Measurements from ENCODE around the gene SLC38A10. TPM values are rescaled to one million over a fixed set of nuclear protein-coding genes. Genes with fewer than 3 reads are reported as not detected.

The SLC38A10 gene
- polyA plus RNA-seq, 1 donor from 2014 or later = 37.4 TPM

DNA sequence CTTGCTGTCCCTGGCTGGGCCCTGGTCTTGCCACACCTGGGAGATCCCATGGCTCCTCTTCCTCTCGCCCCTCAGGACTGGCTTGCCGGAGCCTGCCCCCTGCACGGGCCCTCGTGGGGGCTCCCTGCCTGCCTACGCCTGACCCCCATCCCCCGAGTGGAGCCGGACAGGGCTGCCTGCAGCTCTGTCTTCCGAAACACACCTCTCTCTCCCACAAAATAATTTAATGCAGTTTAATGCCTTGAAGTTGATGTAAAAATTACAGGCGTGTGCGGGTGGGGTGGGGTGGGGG, 22.4 kb upstream of the SLC38A10 start:
- H3K4me3 ChIP-seq (ENCODE audit: low read length) = no peak overlapping the region
- H3F3A ChIP-seq (ENCODE audit: insufficient read depth, low read length, poor library complexity, severe bottlenecking) = no peaks in the 10 kb centered on the region
- TF ChIP-seq, protein P1, sequence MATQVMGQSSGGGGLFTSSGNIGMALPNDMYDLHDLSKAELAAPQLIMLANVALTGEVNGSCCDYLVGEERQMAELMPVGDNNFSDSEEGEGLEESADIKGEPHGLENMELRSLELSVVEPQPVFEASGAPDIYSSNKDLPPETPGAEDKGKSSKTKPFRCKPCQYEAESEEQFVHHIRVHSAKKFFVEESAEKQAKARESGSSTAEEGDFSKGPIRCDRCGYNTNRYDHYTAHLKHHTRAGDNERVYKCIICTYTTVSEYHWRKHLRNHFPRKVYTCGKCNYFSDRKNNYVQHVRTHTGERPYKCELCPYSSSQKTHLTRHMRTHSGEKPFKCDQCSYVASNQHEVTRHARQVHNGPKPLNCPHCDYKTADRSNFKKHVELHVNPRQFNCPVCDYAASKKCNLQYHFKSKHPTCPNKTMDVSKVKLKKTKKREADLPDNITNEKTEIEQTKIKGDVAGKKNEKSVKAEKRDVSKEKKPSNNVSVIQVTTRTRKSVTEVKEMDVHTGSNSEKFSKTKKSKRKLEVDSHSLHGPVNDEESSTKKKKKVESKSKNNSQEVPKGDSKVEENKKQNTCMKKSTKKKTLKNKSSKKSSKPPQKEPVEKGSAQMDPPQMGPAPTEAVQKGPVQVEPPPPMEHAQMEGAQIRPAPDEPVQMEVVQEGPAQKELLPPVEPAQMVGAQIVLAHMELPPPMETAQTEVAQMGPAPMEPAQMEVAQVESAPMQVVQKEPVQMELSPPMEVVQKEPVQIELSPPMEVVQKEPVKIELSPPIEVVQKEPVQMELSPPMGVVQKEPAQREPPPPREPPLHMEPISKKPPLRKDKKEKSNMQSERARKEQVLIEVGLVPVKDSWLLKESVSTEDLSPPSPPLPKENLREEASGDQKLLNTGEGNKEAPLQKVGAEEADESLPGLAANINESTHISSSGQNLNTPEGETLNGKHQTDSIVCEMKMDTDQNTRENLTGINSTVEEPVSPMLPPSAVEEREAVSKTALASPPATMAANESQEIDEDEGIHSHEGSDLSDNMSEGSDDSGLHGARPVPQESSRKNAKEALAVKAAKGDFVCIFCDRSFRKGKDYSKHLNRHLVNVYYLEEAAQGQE (IDR thresholded peaks at IDR 0.05; ENCODE audit: borderline replicate concordance) = no peak
- TF ChIP-seq RAD21 (conservative IDR thresholded peaks at IDR 0.05) = no peak
- TF ChIP-seq, protein P2, sequence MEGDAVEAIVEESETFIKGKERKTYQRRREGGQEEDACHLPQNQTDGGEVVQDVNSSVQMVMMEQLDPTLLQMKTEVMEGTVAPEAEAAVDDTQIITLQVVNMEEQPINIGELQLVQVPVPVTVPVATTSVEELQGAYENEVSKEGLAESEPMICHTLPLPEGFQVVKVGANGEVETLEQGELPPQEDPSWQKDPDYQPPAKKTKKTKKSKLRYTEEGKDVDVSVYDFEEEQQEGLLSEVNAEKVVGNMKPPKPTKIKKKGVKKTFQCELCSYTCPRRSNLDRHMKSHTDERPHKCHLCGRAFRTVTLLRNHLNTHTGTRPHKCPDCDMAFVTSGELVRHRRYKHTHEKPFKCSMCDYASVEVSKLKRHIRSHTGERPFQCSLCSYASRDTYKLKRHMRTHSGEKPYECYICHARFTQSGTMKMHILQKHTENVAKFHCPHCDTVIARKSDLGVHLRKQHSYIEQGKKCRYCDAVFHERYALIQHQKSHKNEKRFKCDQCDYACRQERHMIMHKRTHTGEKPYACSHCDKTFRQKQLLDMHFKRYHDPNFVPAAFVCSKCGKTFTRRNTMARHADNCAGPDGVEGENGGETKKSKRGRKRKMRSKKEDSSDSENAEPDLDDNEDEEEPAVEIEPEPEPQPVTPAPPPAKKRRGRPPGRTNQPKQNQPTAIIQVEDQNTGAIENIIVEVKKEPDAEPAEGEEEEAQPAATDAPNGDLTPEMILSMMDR (IDR thresholded peaks at IDR 0.05; ENCODE audit: poor library complexity, severe bottlenecking) = no peak
- no peak for TF ChIP-seq EZH2 (IDR thresholded peaks at IDR 0.05; ENCODE audit: borderline replicate concordance, insufficient read depth, low read length, poor library complexity, severe bottlenecking)
- TF ChIP-seq EP300 (conservative IDR thresholded peaks at IDR 0.05; ENCODE audit: poor library complexity, severe bottlenecking) = no peak
- TF ChIP-seq SMC3 (conservative IDR thresholded peaks at IDR 0.05; ENCODE audit: poor library complexity) = no peak
- TF ChIP-seq MXI1 (conservative IDR thresholded peaks at IDR 0.05; ENCODE audit: poor library complexity, severe bottlenecking) = no peak
- TF ChIP-seq TAF1 (IDR thresholded peaks at IDR 0.05; ENCODE audit: low read depth) = no peak
- no peak for TF ChIP-seq POLR2AphosphoS5 (IDR thresholded peaks at IDR 0.05)
- H3K79me2 ChIP-seq (replicated peaks; ENCODE audit: insufficient read depth, low read length) = no peaks in the 10 kb centered on the region
- no peak overlapping the region for H3K4me2 ChIP-seq (ENCODE audit: low read length)
- H2AFZ ChIP-seq (ENCODE audit: low read depth, low read length) = no peak overlapping the region
- no peak overlapping the region for H3K9ac ChIP-seq (ENCODE audit: low read length)
- H3K27ac ChIP-seq (ENCODE audit: low read length) = no peak overlapping the region
- no peaks in the 10 kb centered on the region for H3K9me2 ChIP-seq (ENCODE audit: insufficient read depth, low read length)
- H3K36me3 ChIP-seq (ENCODE audit: insufficient read depth, low read length) = no peaks in the 10 kb centered on the region
- H3K27me3 ChIP-seq (ENCODE audit: insufficient read depth, low read depth, low read length) = no peaks in the 10 kb centered on the region
- no peaks in the 10 kb centered on the region for H4K20me1 ChIP-seq (ENCODE audit: insufficient read depth)
- no peaks in the 10 kb centered on the region for H3K9me3 ChIP-seq (ENCODE audit: low read length)

DNA sequence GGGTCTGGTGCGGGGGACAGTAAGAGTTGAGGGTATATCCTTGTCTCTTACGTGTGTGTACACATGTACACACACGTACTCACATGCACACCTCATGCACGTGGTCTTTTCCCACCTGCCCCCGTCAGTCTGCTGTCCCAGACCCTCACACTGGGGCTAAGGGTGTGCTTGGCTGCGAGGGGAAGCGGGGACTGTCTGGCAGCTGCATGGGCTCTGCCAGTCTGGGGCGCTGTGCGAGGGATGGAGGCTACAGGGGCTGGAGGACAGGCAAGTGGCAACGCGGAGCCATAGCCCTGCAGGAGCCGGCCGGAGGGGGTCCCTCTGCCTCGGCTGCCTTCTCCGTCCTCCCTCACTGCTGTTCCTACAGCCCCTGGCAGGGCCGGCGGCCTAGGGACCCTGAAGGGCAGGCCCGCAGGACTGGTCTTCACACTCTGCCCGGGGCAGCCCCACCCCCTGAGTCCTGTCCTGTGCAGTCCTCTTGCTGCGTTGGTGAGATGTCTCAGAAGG, 20.8 kb upstream of the SLC38A10 start:
- Histone ChIP-seq H3K27me3 (ENCODE audit: insufficient read depth, low read depth, low read length) (no peaks in the 10 kb centered on the region), H3K4me2 (ENCODE audit: low read length) (no peak overlapping the region), H3K4me3 (ENCODE audit: low read length) (no peak overlapping the region), H3F3A (ENCODE audit: insufficient read depth, low read length, poor library complexity, severe bottlenecking) (no peaks in the 10 kb centered on the region), H2AFZ (ENCODE audit: low read depth, low read length) (no peak overlapping the region), H3K9ac (ENCODE audit: low read length) (no peak overlapping the region), H3K36me3 (ENCODE audit: insufficient read depth, low read length) (no peaks in the 10 kb centered on the region), H3K79me2 (replicated peaks; ENCODE audit: insufficient read depth, low read length) (no peaks in the 10 kb centered on the region), H3K9me3 (ENCODE audit: low read length) (no peaks in the 10 kb centered on the region), H3K27ac (ENCODE audit: low read length) (no peak overlapping the region), H3K9me2 (ENCODE audit: insufficient read depth, low read length) (no peaks in the 10 kb centered on the region), H4K20me1 (ENCODE audit: insufficient read depth) (no peaks in the 10 kb centered on the region)
- TF ChIP-seq, protein P1 (IDR thresholded peaks at IDR 0.05; ENCODE audit: borderline replicate concordance) = no peak
- TF ChIP-seq POLR2AphosphoS5 (IDR thresholded peaks at IDR 0.05) = no peak
- TF ChIP-seq EP300 (conservative IDR thresholded peaks at IDR 0.05; ENCODE audit: poor library complexity, severe bottlenecking) = no peak
- TF ChIP-seq EZH2 (IDR thresholded peaks at IDR 0.05; ENCODE audit: borderline replicate concordance, insufficient read depth, low read length, poor library complexity, severe bottlenecking) = no peak
- TF ChIP-seq SMC3 (conservative IDR thresholded peaks at IDR 0.05; ENCODE audit: poor library complexity) = no peak
- TF ChIP-seq MXI1 (conservative IDR thresholded peaks at IDR 0.05; ENCODE audit: poor library complexity, severe bottlenecking) = no peak
- no peak for TF ChIP-seq RAD21 (conservative IDR thresholded peaks at IDR 0.05)
- TF ChIP-seq TAF1 (IDR thresholded peaks at IDR 0.05; ENCODE audit: low read depth) = no peak
- TF ChIP-seq, protein P2 (IDR thresholded peaks at IDR 0.05; ENCODE audit: poor library complexity, severe bottlenecking) = no peak
